ENCODE data around the gene SCN5A. TPM values are rescaled to one million over a fixed set of nuclear protein-coding genes. Genes with fewer than 3 reads are reported as not detected.

SCN5A gene
- total RNA-seq, 2 donors from 2014 or later: 0.05 TPM; not detected in 1

DNA sequence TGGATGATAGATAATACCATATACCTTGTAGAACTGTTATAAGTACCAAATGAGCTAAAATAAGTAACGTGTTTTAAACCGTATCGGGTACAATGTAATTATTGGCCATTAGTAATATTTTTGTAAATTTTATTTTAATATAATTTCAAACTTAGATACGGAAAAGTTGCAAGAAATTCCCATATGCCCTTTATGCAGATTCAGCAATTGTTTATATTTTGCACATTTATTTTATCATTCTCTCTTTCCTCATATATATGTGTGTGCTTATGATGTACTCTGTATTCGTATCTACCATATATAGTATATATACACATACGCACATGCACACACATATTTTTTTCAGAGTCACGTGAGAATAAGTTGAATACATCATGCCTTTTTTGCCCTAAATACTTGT, 114.9 kb downstream of the SCN5A start:
- ATAC-seq (replicated peaks in 1 of 2): no peak
- no peaks in the 10 kb centered on the region for H3K27me3 Mint-ChIP-seq (ENCODE audit: low read depth)

GRCh38 chr3:38534180-38534579, 115.3 kb downstream of the SCN5A start:
- H3K27me3 Mint-ChIP-seq (ENCODE audit: low read depth): no peaks in the 10 kb centered on the region
- H3K36me3 Mint-ChIP-seq (ENCODE audit: insufficient read depth in 2 of 2): peaks cover 0 to 1% of the 10 kb centered on the region in 2 donors
- H3K4me3 Mint-ChIP-seq: no peak overlapping the region
- ATAC-seq (replicated peaks in 1 of 2) (no peak), DNase-seq (no peak)
- H3K9me3 Mint-ChIP-seq: no peaks in the 10 kb centered on the region
- no peak overlapping the region for H3K27ac Mint-ChIP-seq
- H3K4me1 Mint-ChIP-seq (ENCODE audit: low read depth): peaks cover 6% of the 10 kb centered on the region

More for the DNA sequence above, 114.9 kb downstream of the SCN5A start:
- Mint-ChIP-seq H3K4me1 (ENCODE audit: low read depth) (peaks cover 6% of the 10 kb centered on the region), H3K9me3 (no peaks in the 10 kb centered on the region), H3K27ac (no peak overlapping the region), H3K36me3 (ENCODE audit: insufficient read depth in 2 of 2) (peaks cover 0 to 1% of the 10 kb centered on the region in 2 donors), H3K4me3 (no peak overlapping the region)
- no peak for DNase-seq

DNA sequence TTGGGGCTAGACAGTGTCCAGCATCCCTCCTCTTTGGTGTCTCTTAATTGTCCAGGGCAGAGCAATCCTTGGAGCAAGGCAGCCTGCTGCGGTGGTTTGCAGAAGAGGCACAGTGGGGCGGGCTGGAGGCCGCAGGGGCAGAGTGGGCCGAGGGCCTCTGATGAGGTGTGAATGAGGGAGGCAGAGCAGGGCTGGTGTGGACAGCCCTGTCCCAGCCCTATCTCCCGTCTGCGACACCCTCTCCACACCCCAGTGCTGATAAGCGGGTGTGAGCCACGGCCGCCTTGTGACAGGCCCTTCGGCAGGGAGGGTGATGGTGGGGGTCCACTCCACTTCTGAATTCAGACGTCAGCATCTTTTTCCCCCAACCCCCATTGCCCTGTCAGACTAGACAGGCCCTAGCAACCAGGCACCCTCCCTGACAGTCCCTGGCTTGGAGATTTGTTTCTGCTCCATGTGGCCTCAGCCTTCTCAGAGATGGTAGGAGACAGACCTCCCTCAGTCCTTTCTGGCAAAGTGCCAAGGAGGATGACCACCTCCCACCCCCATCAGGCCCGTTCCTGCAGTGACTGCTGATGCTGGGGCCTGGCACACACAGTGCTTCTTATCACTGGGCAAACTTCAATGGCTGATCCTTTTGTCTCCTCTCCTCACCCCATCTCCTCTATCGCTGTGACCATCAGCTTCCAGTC, 116.1 kb downstream of the SCN5A start:
- no peaks in the 10 kb centered on the region for H3K27me3 Mint-ChIP-seq (ENCODE audit: low read depth)
- H3K4me3 Mint-ChIP-seq: no peak overlapping the region
- DNase-seq (no peak), ATAC-seq (replicated peaks in 1 of 2) (no peak)
- no peaks in the 10 kb centered on the region for H3K9me3 Mint-ChIP-seq
- H3K36me3 Mint-ChIP-seq (ENCODE audit: insufficient read depth in 2 of 2): peaks cover 0 to 1% of the 10 kb centered on the region in 2 donors
- H3K27ac Mint-ChIP-seq: no peak overlapping the region
- H3K4me1 Mint-ChIP-seq (ENCODE audit: low read depth): peaks cover 6% of the 10 kb centered on the region

DNA sequence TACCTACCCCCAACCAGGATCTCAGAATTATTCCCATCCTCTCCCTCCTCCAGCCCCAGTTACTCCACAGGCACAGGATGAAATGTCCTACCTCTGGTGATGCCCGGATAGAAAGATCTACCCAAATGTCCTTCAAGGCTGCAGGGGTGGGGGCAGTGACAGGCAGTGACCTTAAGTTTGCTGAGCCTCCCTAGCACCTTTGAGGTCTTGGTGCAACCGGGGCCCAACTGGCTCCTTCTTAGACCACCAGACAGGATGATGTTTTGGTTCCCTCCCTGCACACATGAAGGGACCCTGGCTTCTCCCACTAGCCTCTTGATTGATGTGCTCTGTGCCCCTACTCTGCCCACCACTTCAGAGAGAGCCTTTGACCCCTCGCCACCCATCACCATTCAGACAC, 117.0 kb downstream of the SCN5A start:
- ATAC-seq (replicated peaks in 1 of 2) (no peak), DNase-seq (no peak)

GRCh38 chr3:38528457-38528856, 121.0 kb downstream of the SCN5A start:
- peaks cover 0 to 3% of the 10 kb centered on the region in 2 donors for H3K36me3 Mint-ChIP-seq (ENCODE audit: insufficient read depth in 2 of 2)
- no peak for ATAC-seq (replicated peaks in 1 of 2)
- H3K4me3 Mint-ChIP-seq: no peak overlapping the region
- no peak for DNase-seq
- H3K27me3 Mint-ChIP-seq (ENCODE audit: low read depth): no peaks in the 10 kb centered on the region
- no peaks in the 10 kb centered on the region for H3K4me1 Mint-ChIP-seq (ENCODE audit: low read depth)
- no peak overlapping the region for H3K27ac Mint-ChIP-seq
- H3K9me3 Mint-ChIP-seq: no peaks in the 10 kb centered on the region

More for the DNA sequence above, 117.0 kb downstream of the SCN5A start:
- no peak overlapping the region for H3K4me3 Mint-ChIP-seq
- H3K4me1 Mint-ChIP-seq (ENCODE audit: low read depth): peaks cover 6% of the 10 kb centered on the region
- no peaks in the 10 kb centered on the region for H3K9me3 Mint-ChIP-seq
- H3K27me3 Mint-ChIP-seq (ENCODE audit: low read depth): no peaks in the 10 kb centered on the region
- peaks cover 0 to 1% of the 10 kb centered on the region in 2 donors for H3K36me3 Mint-ChIP-seq (ENCODE audit: insufficient read depth in 2 of 2)
- no peak overlapping the region for H3K27ac Mint-ChIP-seq

GRCh38 chr3:38526792-38527191, 122.7 kb downstream of the SCN5A start:
- no peak for ATAC-seq (replicated peaks in 1 of 2)
- peaks cover 0 to 3% of the 10 kb centered on the region in 2 donors for H3K36me3 Mint-ChIP-seq (ENCODE audit: insufficient read depth in 2 of 2)

GRCh38 chr3:38524141-38524739, 125.2 kb downstream of the SCN5A start:
- DNase-seq (no peak), ATAC-seq (replicated peaks in 1 of 2) (no peak)
- peaks cover 0 to 3% of the 10 kb centered on the region in 2 donors for H3K36me3 Mint-ChIP-seq (ENCODE audit: insufficient read depth in 2 of 2)
- H3K27ac Mint-ChIP-seq: no peak overlapping the region
- H3K4me3 Mint-ChIP-seq: no peak overlapping the region
- peaks cover 13% of the 10 kb centered on the region for H3K4me1 Mint-ChIP-seq (ENCODE audit: low read depth)
- no peaks in the 10 kb centered on the region for H3K9me3 Mint-ChIP-seq
- no peaks in the 10 kb centered on the region for H3K27me3 Mint-ChIP-seq (ENCODE audit: low read depth)

More at GRCh38 chr3:38526792-38527191, 122.7 kb downstream of the SCN5A start:
- Mint-ChIP-seq H3K27ac (no peak overlapping the region), H3K4me1 (ENCODE audit: low read depth) (no peaks in the 10 kb centered on the region), H3K4me3 (no peak overlapping the region), H3K27me3 (ENCODE audit: low read depth) (no peaks in the 10 kb centered on the region), H3K9me3 (no peaks in the 10 kb centered on the region)
- no peak for DNase-seq

DNA sequence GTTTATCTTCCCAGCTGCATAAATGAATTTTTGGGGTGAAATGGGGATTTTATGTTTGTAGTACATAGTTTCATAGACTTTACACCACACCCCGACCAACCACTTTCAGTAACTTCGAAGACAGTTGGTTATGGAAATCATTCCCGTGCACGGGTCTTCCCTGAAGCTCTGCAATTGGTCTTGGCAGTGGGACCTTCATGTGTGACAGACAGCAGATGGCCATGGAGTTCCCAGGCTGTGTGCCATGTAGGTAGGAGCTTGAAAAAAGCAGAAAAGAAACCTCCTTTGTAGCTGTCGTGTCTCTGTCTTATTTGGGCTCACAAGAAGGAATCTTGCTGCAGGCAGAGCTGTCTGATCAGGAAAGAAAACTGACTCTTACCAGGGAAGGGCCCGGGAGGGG, 127.5 kb downstream of the SCN5A start:
- H3K27me3 Mint-ChIP-seq (ENCODE audit: low read depth): no peaks in the 10 kb centered on the region
- H3K36me3 Mint-ChIP-seq (ENCODE audit: insufficient read depth in 2 of 2): peaks cover 0 to 4% of the 10 kb centered on the region in 2 donors
- H3K27ac Mint-ChIP-seq: no peak overlapping the region
- H3K4me3 Mint-ChIP-seq: no peak overlapping the region
- ATAC-seq (replicated peaks in 1 of 2) (no peak), DNase-seq (no peak)
- peaks cover 22% of the 10 kb centered on the region for H3K4me1 Mint-ChIP-seq (ENCODE audit: low read depth)
- H3K9me3 Mint-ChIP-seq: no peaks in the 10 kb centered on the region

- no peak overlapping the region for H3K4me3 Mint-ChIP-seq
- ATAC-seq (replicated peaks in 1 of 2): peak in 1 of 2 donors; percentile 33
- peaks cover 22% of the 10 kb centered on the region for H3K4me1 Mint-ChIP-seq (ENCODE audit: low read depth)
- H3K36me3 Mint-ChIP-seq (ENCODE audit: insufficient read depth in 2 of 2): peaks cover 2 to 5% of the 10 kb centered on the region in 2 donors
- no peaks in the 10 kb centered on the region for H3K9me3 Mint-ChIP-seq
- H3K27ac Mint-ChIP-seq: no peak overlapping the region
- peak; percentile 42 to 60 for DNase-seq
- no peaks in the 10 kb centered on the region for H3K27me3 Mint-ChIP-seq (ENCODE audit: low read depth)
Measured at GRCh38 chr3:38521391-38521987, 128.0 kb downstream of the SCN5A start.

GRCh38 chr3:38519651-38520050, 129.8 kb downstream of the SCN5A start:
- Mint-ChIP-seq H3K36me3 (ENCODE audit: insufficient read depth in 2 of 2) (peaks cover 2% of the 10 kb centered on the region in 2 donors), H3K4me3 (peak overlapping the region; percentile 23 to 87)

GRCh38 chr3:38519000-38519399, 130.5 kb downstream of the SCN5A start:
- peaks cover 2 to 6% of the 10 kb centered on the region in 2 donors for H3K36me3 Mint-ChIP-seq (ENCODE audit: insufficient read depth in 2 of 2)
- no peak for ATAC-seq (replicated peaks in 1 of 2)

More at GRCh38 chr3:38519651-38520050, 129.8 kb downstream of the SCN5A start:
- no peaks in the 10 kb centered on the region for H3K9me3 Mint-ChIP-seq
- H3K27ac Mint-ChIP-seq: peak overlapping the region; percentile 96
- H3K4me1 Mint-ChIP-seq (ENCODE audit: low read depth): peaks cover 22% of the 10 kb centered on the region
- no peaks in the 10 kb centered on the region for H3K27me3 Mint-ChIP-seq (ENCODE audit: low read depth)
- DNase-seq (peak in 1 of 2 donors; percentile 7), ATAC-seq (replicated peaks in 1 of 2) (peak; percentile 33 to 49)

DNA sequence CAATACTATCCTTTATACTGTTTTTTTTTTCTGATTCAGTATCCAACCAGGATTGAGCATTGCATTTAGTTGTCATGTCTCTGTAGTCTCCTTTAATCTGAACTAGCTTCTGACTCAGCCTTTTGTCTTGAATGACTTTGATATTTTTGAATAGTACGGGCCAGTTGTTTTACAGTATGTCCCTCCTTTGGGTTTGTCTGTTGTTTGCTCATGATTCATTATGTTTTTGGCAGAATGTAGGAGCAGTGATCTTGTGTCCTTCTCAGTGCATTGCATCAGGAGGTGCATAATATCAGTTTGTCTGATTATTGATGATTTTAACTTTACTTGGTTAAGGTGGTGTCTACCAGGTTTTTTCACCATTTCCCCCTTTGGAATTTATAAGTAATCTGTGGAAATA, 132.8 kb downstream of the SCN5A start:
- no peak overlapping the region for H3K4me3 Mint-ChIP-seq
- DNase-seq: no peak
- H3K27me3 Mint-ChIP-seq (ENCODE audit: low read depth): no peaks in the 10 kb centered on the region
- peaks cover 2 to 6% of the 10 kb centered on the region in 2 donors for H3K36me3 Mint-ChIP-seq (ENCODE audit: insufficient read depth in 2 of 2)
- ATAC-seq (replicated peaks in 1 of 2): no peak
- no peaks in the 10 kb centered on the region for H3K9me3 Mint-ChIP-seq
- H3K27ac Mint-ChIP-seq: no peak overlapping the region
- peaks cover 22% of the 10 kb centered on the region for H3K4me1 Mint-ChIP-seq (ENCODE audit: low read depth)

More at GRCh38 chr3:38519000-38519399, 130.5 kb downstream of the SCN5A start:
- peak overlapping the region; percentile 96 for H3K27ac Mint-ChIP-seq
- no peak for DNase-seq
- peaks cover 22% of the 10 kb centered on the region for H3K4me1 Mint-ChIP-seq (ENCODE audit: low read depth)
- no peaks in the 10 kb centered on the region for H3K27me3 Mint-ChIP-seq (ENCODE audit: low read depth)
- H3K4me3 Mint-ChIP-seq: no peak overlapping the region
- no peaks in the 10 kb centered on the region for H3K9me3 Mint-ChIP-seq

DNA sequence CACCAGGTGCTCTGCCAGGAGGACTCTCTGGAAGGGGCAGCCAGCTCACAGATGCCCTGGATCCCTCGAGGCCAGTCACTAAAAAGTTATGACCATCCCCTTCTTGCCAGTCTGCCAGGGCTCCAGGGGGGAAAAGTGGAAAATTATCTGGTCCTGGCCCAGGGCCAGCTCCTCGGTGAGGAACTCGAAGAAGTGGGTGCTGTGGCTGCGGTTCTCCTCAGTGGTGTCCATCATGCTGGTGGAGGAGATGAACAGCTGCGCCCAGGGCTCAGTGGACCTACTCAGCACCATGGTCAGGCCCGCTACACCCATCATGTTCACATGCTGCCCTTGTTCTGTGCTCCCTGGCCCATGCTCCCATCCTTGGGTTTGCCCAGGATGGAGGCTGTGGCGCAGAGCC, 134.1 kb downstream of the SCN5A start:
- Mint-ChIP-seq H3K36me3 (ENCODE audit: insufficient read depth in 2 of 2) (peaks cover 2 to 6% of the 10 kb centered on the region in 2 donors), H3K9me3 (no peaks in the 10 kb centered on the region)
- no peak for DNase-seq

More for the DNA sequence above, 134.1 kb downstream of the SCN5A start:
- Mint-ChIP-seq H3K4me3 (no peak overlapping the region), H3K27ac (no peak overlapping the region), H3K4me1 (ENCODE audit: low read depth) (peaks cover 20% of the 10 kb centered on the region), H3K27me3 (ENCODE audit: low read depth) (no peaks in the 10 kb centered on the region)
- no peak for ATAC-seq (replicated peaks in 1 of 2)

Measured in activated T-cell treated with anti-CD3 and anti-CD28 coated beads, Interleukin-2, amount 50 U/mL, for 72 hours (primary cell).